Measurements from ENCODE around the gene DONSON.
"Not testable (repeated sequence)": the region's sequence is repeated elsewhere in the genome, so short reads cannot be mapped to it uniquely, and the experiment has no call there.

Gene DONSON

GRCh38 chr21:33588485-33589335 lies at the start of gene DONSON:
Gene DONSON (minus strand): TSS chr21:33588684. CDS start chr21:33588641, 43 bp downstream.
- DNase-seq, result peak; percentile 84 to 88

- DNase-seq, result no peak
These were observed 45.8 kb upstream of the DONSON start for GRCh38 chr21:33634254-33634653.

- DNase-seq, result not testable (repeated sequence)
These were observed 37.7 kb upstream of the DONSON start for GRCh38 chr21:33626151-33626550.

- no peak for DNase-seq
These were observed 33.8 kb upstream of the DONSON start for GRCh38 chr21:33622253-33622652.

GRCh38 chr21:33619726-33620125 lies 31.2 kb upstream of the DONSON start:
- DNase-seq, result no peak

- no peak for DNase-seq
These were observed 29.9 kb upstream of the DONSON start for GRCh38 chr21:33618407-33618806.

- not testable (repeated sequence) for DNase-seq
These were observed 29.1 kb upstream of the DONSON start for GRCh38 chr21:33617565-33617964.

- no peak for DNase-seq
These were observed 22.7 kb upstream of the DONSON start for GRCh38 chr21:33611006-33611744.

GRCh38 chr21:33608559-33608958 lies 20.1 kb upstream of the DONSON start:
- DNase-seq, result no peak

GRCh38 chr21:33598051-33598450 lies 9.6 kb upstream of the DONSON start:
- DNase-seq, result no peak

- DNase-seq, result peak in 1 of 2 donors; percentile 18
These were observed 546 bp downstream of the DONSON start for GRCh38 chr21:33587792-33588484.

- DNase-seq, result no peak
These were observed 1.6 kb downstream of the DONSON start for GRCh38 chr21:33586927-33587326.

GRCh38 chr21:33584455-33584854 lies 4.0 kb downstream of the DONSON start:
- DNase-seq, result no peak

- no peak for DNase-seq
These were observed 9.4 kb downstream of the DONSON start for GRCh38 chr21:33578959-33579542.

- no peak for DNase-seq
These were observed 10.3 kb downstream of the DONSON start for GRCh38 chr21:33578214-33578613.

GRCh38 chr21:33576741-33577141 lies 11.7 kb downstream of the DONSON start:
- DNase-seq, result not testable (repeated sequence)

GRCh38 chr21:33572350-33572749 lies 16.1 kb downstream of the DONSON start:
- DNase-seq, result no peak

GRCh38 chr21:33569991-33570390 lies 18.5 kb downstream of the DONSON start:
- DNase-seq, result no peak

GRCh38 chr21:33568448-33568847 lies 20.0 kb downstream of the DONSON start:
- no peak for DNase-seq

- no peak for DNase-seq
These were observed 20.6 kb downstream of the DONSON start for GRCh38 chr21:33567914-33568313.

- no peak for DNase-seq
These were observed 22.0 kb downstream of the DONSON start for GRCh38 chr21:33566514-33566913.

GRCh38 chr21:33562389-33562788 lies 26.1 kb downstream of the DONSON start:
- no peak for DNase-seq

- DNase-seq, result no peak
These were observed 27.1 kb downstream of the DONSON start for GRCh38 chr21:33561373-33561772.
